GM03348 (cell line): ENCODE data around the gene NDUFA5.
A peak's percentile ranks its signal among the peaks of the same experiment; 100 is the strongest.

ENCODE experiments used
- DNase-seq: peaks from one replicate; pipeline ENCODE4 v3.0.0; 2012; ENCODE audit warnings: low spot score

NDUFA5 gene

DNA sequence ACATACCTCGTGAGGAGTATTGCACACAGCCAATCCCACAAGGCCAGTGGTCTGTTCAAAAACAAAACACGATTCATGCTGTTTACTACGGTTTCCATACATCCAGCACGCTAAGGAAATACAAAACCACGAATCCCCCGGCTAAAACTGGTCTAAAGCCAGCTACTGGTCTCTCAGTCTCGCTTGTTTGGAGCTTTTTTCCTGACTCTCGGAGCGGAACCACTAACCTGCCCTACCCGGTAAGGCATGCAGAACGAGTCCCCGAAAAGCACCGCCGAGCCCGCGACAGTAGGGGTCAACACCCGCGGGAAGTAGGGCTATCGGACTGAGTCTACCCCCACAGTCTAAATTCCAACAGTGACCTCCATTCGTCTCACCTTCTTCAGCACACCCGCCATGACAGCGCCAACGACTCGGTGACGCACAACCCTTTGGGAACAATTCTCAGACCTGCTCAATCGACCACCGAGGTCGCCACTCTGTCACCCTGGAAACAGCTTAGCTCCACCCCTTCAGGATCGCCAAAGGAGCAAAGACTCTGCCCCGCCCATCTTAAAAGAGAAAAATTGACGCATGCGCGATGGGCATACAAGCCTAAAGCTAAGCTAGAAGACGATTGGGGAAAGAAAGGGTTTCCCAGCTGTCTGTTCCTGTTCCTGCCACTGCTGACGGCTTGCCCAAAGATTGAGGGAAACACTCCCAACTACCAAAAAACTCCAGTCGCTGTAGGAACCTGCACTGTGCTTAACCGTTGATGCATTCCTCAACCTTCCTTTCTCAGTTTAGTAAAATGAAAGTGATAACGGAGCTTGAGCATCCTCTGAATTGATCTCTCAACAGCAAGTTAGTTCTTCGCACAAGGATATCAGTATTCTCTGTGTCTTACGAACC is at the start of gene NDUFA5:
NDUFA5 (minus strand) TSS at position 421 of the 891 bp plus-strand sequence; CDS start at position 398, 23 bp downstream.
- peak; percentile 94 for DNase-seq

DNA sequence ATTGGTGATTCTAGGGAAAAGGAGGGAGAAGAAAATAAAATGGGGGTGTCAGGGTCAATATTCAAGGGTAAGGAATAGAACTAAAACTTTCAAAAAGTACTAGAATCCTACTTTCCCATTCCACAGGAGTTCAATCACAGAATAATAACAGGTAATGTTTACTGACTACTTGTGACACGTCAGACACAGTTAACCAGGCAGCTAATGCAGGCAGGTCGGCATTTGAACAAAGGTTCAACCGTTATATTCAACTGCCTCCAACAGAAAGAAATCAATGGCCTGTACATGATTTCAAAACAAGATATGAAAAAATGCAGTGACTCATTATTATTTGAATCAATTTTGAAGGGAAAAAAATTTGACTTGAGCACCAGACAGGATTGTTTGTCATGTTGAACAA is 47.1 kb upstream of the NDUFA5 start:
- DNase-seq, result no peak

- no peak for DNase-seq
Measured at GRCh38 chr7:123602648-123603047, 45.0 kb upstream of the NDUFA5 start.

GRCh38 chr7:123601530-123601929 is 43.9 kb upstream of the NDUFA5 start, which contains the start of gene ASB15:
Gene ASB15, plus strand, starts transcription at chr7:123601821. Its CDS starts 12,682 bp downstream, at chr7:123614503.
- DNase-seq, result no peak

- DNase-seq, result no peak
Measured at GRCh38 chr7:123600876-123601275, 43.3 kb upstream of the NDUFA5 start.

GRCh38 chr7:123599766-123600165 is 42.1 kb upstream of the NDUFA5 start:
- DNase-seq, result no peak

DNA sequence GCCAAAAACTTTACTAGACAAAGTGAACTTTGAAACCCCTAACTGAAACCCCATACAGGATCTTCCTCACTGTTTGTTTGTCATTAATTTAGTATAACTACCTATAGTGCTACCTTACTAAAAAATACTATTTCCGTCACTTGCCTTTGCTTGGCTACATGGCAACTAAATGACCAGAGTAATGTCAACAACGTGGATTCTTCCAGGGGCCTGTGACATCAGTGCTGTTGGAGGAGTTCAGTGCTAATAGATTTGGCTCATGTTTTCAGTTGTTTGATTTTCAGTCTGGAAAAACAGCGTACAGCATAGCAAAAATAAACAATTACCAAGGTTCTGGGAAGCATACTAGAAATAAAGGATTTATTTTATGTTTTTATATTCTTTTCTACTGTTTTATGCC is 41.0 kb upstream of the NDUFA5 start:
- DNase-seq, result no peak

DNA sequence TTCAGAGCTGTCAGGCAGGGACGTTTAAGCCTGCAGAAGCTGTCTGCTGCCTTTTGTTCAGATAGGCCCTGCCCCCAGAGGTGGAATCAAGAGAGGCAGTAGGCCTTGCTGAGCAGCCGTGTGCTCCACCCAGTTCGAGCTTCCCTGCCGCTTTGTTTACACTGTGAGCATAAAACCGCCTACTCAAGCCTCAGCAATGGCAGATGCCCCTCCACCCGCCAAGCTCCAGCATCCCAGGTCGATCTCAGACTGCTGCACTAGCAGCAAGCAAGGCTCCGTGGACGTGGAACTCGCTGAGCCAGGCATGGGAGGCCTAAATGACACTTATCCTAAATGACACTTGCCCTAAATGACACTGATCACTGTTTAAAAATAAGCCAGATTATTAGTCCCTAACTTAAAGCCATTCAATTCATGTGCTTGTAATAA is 37.2 kb upstream of the NDUFA5 start:
- DNase-seq, result no peak

- no peak for DNase-seq
Measured at GRCh38 chr7:123588376-123588775, 30.8 kb upstream of the NDUFA5 start.

GRCh38 chr7:123583821-123584220 is 26.2 kb upstream of the NDUFA5 start:
- no peak for DNase-seq

GRCh38 chr7:123581162-123581459 is 23.5 kb upstream of the NDUFA5 start:
- no peak for DNase-seq

DNA sequence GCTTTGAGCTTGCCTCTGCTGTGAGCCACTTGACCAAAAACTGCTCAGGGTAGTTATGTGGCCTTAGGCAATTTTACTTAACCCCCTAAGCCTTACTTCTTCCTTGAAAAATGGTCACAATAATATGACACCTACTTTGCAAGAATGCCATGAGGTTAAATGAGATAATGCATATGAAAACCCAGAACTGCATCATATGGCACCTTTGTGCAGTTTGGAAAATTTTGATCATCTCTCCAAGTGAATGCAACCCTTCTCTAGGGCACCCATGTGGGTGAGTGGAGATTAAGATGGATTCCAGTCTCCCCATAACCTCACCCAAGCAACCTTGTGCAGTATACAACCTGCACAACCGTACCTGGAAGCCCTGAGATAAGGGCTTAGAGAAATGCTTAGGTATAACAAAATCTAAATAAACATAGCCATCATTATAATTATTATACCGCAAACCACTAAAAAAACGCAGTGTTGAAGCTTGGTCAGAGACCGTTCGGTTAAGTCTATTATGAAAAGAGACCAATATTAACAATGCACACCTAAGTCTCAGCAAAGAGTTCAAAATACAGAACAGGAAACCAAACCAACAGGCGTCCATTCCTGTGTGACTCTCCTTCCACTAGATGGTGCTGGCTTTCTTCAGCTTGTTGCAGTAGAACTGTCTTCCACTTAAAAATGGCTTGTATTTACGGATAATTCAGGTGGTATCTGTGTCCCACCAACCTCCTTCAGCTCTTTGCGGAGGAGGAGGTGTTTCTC is 23.0 kb upstream of the NDUFA5 start:
- peak; percentile 38 for DNase-seq

DNA sequence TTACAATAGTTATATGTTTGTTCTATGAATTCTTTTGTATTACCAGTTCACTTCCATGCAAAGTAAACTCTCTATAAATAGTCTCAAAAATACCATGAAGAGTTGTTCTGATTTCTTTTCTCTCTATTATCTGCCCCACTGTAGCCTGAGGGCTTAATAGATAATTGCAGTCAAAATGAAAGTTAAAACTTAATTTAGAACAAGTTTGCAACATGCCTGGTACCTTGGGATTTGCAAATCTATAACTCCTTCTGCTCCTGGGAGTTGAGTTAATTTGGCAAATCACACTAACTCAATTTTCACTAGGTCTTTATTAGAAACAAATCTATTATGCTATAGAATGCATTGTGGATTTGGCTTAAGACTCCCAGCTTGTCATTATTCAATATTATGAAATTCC is 21.8 kb upstream of the NDUFA5 start:
- no peak for DNase-seq

DNA sequence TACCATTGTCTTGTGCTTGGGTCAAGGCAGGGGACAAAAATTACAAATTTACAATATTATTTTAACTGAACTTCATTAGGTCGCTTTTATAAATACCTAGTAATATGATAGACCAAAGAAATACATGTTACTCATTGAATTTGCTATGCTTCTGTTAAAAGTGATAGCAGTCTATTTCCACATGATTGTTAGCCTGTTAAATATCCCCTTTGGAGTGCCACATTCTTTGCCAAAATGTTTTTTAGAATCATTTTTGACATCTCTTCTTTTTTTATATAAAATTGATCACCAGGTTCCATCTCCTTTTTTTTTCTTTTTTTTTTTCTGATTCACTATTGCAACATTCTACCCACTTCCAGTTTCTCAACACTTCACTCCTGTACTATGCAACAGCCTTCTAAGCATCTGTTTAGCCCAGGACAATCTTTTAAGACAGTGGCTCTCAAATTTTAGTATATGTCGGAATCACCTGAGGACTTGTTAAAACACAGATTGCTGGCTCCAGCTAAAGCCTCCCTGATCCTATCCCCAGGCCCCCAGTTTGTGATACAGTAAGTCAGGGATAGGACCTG is 16.4 kb upstream of the NDUFA5 start:
- DNase-seq, result no peak

- no peak for DNase-seq
Measured at GRCh38 chr7:123573341-123573740, 15.7 kb upstream of the NDUFA5 start.

- DNase-seq, result no peak
Measured at GRCh38 chr7:123571684-123572083, 14.1 kb upstream of the NDUFA5 start.

DNA sequence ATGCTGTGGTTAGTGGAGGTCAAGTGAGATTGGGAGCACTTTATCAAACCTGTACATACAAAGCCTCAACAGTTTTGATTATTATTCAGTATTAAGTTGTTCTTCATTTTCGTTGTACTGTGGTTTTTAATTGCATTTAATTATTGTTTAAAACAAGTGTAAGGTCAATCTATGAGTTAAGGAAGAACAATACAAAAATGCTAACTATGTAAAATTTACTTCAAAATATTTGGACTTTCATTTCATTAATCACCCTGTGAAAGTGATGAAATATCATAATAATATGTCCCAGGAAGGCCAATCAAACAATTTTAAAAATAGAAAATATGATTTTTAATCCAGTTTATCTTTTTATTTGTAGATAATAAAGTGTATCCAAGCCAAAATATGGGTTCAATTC is 13.6 kb upstream of the NDUFA5 start:
- DNase-seq, result no peak

GRCh38 chr7:123570390-123571182 is 13.0 kb upstream of the NDUFA5 start:
- DNase-seq, result no peak

- DNase-seq, result no peak
Measured at GRCh38 chr7:123569352-123570010, 11.9 kb upstream of the NDUFA5 start.

DNA sequence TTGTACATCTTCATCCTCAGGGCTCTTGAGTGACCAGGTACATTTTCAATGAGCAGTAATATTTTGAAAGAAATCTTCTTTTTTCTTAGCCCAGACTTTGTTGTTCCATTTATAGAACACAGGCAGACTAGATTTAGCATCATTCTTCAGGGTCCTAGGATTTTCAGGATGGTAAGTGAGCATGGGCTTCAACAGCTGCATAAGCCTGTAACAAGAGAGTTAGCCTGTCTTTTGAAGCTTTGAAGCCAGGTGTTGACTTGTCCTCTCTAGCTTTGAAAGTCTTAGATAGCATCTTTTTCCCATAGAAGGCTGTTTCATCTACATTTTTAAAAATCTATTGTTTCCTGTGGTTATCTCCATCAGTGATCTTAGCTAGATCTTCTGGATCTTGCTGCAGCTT is 4.5 kb upstream of the NDUFA5 start:
- DNase-seq, result no peak

GRCh38 chr7:123558289-123558874 is 764 bp upstream of the NDUFA5 start:
- DNase-seq, result no peak
